GM19438 (cell line): ENCODE data around the gene CD7.

Experiments used
- ATAC-seq: cut with Tn5 transposase; IDR thresholded peaks from one replicate; pipeline ENCODE4 v1.9.1; 2021; ENCODE audit warnings: low read depth; ENCODE audit not compliant: unreplicated experiment

Gene CD7

DNA sequence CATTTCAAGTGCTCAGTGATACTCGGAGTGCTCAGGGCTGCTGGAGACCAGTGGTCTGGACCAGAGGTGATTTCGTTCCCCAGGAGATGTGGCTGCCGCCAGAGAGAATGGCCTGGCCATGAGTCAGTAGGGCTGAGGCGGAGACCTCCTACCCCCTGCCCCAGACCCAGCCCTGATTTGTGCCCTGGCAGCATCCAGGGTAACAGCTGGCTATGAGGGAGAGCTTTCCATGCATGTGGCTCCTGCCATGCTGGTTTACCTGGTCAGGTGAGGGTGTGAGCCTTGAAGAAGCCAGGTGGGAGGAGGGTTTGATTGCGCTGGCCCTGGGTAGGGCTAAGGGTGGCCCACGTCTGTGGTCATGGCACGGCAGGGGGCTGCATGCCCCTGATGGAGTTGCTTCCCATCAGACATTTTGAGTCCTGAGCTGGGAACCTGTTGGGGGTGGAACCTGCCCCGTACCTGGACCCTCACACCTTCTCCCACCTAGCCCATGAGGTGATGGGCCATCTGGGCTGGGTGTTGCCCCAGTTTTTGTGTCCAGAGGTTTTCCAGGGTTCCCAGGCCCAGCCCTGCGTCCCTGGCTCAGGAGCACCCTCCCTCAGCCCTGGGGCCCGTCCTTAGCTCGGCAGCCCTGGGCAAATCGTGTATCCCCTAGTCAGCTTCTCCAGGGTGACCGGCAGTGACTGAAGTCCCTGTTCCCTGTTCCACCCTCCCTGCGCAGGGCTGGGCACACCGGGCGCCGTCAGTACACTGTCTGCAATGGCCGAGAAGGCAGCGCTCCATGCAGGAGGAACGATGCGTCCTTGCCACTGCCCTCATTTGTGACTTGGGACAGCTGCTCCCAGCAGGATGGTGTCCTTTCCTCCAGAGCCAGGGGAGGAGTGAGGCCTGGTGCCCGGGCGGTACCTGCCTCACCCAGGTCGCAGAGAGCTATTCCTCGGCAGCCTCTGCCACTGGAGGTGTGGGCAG is 34.9 kb downstream of the CD7 start:
- no peak for ATAC-seq

DNA sequence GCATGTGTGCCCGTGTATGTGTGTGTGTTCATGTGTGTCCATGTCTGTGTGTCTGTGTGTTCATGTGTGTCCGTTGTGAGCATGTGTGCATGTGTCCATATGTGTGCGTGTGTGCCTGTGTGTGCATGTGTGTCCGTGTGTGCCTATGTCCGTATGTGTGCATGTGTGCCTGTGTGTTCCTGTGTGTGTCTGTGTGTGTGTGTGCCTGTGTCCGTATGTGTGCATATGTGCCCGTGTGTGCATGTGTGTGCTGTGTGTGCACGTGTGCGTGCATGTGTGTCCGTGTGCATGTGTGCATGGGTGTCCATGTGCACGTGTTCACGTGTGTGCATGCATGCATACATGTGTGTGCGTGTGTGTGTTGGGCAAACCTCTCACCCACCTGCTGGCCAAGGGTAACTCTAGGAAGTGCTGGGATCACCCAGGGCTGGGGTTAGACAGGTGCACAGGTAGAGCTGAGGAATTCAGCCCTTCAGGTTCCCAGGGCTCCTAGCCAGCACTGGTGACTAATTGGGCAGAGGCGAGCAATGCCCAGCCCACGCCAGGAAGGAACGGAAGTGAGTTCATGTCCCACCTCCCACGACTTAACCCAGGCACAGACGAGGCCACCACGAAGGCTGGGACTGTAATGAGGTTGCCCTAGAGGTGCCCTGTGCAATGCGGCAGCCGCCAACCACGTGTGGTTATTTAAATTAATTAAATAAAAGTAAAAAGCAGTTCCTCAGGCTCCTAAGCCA is 35.7 kb downstream of the CD7 start:
- ATAC-seq, result no peak

- no peak for ATAC-seq
Measured at GRCh38 chr17:82281076-82281475, 36.3 kb downstream of the CD7 start.

GRCh38 chr17:82280537-82280936 is 36.9 kb downstream of the CD7 start:
- no peak for ATAC-seq

DNA sequence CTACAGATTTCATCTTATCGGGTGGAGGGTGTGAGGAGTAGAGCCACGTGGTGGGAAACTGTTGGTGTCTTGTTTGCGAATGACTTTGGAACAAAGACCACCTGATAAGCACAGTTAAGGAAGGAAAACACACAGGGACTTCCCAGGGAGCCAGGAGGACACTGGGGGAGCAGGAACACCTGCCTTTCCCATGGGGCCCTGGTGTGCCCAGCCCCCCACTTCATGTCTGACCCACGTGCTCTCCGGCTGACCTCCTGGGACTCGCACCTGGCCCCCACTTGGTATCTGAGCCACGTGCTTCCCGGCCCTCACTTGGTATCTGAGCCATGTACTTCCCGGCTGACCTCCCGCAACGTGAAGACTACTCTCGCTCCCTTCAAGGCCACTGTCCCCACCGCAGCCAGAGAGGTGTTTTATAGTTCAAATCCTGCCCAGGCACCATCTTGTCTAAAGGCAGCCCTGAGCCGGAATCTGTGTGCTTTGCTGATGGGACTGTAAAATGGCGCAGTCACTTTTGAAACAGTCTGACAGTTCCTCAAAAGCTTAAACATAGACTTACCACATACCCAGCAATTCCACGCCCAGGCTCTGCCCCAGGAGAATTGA is 38.5 kb downstream of the CD7 start:
- no peak for ATAC-seq

DNA sequence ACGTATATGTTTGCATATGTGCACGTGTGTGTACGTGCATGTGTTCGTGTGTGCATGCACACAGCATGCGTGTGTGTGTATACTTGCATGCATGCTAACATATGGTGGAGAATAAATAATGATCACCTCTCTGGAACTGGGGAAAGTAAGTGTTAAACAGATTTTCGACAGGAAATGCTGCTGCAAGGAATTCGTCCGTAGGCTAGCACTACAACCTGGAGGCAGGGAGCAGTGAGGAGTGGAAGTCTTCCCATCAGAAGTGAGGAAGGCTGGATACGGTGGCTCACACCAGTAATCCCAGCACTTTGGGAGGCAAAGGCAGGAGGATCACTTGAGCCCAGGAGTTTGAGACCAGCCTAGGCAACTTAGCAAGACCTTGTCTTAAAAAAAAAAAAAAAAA is 39.1 kb downstream of the CD7 start:
- ATAC-seq, result no peak

DNA sequence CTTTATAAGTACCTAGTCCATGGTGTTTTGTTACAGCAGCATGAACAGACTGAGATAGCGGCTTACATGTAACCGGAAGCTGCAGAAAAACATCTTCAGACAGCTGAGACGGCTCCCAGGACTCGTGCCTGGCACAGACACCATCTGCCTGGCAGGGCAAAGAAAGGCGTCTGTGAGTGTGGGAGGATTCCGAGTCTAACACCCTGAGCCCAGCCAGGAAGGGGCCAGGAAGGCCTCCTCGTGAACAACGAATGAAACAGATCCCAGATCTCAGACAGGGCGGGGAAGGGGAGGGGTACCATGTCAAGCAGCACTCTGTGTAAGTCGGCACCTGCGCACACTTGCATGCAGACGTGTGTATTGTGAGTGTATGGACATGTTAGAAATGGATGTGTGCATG is 39.6 kb downstream of the CD7 start:
- no peak for ATAC-seq

- no peak for ATAC-seq
Measured at GRCh38 chr17:82276938-82277337, 40.5 kb downstream of the CD7 start.

GRCh38 chr17:82275326-82275725 is 42.1 kb downstream of the CD7 start:
- no peak for ATAC-seq

DNA sequence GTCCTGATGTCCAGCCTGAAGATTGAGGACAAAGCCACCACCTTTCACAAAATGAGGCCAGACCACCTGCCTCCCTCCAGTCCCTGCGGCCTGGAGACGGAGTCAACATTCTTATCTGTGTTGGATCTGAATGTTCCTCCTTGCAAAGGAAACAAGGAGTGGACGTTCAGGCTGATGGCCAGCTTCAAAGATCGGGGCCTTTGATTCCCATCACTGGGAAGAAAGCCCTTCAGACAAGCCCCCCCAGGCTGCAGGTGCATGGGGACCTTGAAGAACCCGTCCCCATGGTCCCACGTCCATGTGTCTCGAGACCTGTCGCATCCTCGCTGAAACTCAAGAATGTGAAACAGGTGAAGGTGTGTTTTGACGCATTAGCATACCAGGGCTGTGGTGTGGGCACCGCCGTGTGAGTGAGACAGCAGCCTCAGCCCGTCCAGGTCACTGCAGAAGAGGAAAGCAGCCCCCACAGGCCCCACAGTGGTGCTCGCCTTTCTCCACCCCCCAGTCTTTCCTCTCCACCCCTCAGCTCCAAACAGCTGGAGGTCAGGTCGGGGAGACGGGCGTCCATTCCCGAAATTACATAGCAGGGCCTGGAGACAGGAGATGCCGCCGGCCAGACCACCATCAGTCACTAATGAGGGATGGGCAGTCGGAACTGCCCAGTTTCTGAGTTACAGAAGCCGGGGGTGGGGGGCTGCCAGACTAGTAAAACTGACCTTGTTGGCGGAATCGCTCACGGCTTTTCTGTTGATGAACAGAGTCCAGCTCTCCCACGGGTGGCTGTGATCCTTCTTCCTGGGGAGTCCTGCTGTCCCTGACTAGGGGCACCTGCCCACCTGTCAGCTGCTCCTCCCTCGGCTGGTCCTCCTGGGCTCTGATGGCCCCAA is 43.0 kb downstream of the CD7 start:
- no peak for ATAC-seq

- ATAC-seq, result peak; percentile 81
Measured at GRCh38 chr17:82273327-82274133, 43.9 kb downstream of the CD7 start, which contains the start of gene CSNK1D. Gene CSNK1D, minus strand, starts transcription at chr17:82273700. Its CDS starts 319 bp downstream, at chr17:82273381.

- ATAC-seq, result peak; percentile 18
Measured at GRCh38 chr17:82272495-82273326, 44.7 kb downstream of the CD7 start.

- ATAC-seq, result no peak
Measured at GRCh38 chr17:82271401-82271800, 46.0 kb downstream of the CD7 start.

DNA sequence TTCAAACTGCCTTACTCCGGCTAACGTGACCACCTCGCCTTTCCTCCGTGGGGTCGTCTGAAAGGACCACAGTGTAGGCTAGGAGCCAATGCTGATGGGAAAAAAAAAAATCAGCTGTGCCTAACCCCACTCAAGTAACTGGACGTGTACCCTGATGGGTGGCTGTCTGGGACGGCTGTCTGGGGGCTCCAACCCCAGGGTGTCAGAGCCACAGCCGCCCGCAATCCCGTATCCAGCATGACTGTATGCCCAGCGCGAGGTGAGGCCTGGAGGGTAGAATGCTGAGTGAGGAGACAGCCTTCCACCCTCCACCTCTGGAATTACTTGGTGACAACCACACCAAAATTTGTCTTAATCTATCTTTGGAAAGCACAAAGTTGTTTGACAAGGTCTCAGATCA is 46.8 kb downstream of the CD7 start:
- no peak for ATAC-seq

DNA sequence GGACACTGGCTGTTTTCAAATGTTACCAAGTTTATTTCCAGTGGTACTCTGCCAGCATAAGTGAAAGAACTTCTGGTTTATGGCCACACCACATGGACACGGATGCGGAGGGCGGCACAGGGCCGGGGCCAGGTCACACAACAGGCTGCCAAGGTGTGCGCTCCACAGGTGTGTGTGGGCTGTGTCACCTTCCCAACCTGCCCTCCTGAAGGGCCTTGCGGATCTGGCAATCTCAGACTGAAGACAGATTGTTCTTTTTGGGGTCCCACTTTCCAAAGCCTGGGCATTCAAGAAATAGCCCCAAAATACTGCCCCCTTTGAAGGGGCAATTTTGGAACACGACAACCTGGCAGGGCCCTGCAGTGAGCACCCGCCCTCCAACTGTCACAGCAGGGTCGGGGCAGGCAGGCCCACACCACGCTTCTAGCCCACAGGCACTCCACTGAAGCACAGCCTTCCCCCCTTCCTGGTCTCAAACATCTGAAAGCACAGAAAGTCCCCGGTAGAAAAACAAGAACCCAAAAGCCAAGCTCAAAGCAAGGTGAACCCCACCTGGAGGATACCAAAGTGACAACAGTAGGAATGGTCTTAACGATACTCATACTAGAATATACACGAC is 47.4 kb downstream of the CD7 start:
- no peak for ATAC-seq

DNA sequence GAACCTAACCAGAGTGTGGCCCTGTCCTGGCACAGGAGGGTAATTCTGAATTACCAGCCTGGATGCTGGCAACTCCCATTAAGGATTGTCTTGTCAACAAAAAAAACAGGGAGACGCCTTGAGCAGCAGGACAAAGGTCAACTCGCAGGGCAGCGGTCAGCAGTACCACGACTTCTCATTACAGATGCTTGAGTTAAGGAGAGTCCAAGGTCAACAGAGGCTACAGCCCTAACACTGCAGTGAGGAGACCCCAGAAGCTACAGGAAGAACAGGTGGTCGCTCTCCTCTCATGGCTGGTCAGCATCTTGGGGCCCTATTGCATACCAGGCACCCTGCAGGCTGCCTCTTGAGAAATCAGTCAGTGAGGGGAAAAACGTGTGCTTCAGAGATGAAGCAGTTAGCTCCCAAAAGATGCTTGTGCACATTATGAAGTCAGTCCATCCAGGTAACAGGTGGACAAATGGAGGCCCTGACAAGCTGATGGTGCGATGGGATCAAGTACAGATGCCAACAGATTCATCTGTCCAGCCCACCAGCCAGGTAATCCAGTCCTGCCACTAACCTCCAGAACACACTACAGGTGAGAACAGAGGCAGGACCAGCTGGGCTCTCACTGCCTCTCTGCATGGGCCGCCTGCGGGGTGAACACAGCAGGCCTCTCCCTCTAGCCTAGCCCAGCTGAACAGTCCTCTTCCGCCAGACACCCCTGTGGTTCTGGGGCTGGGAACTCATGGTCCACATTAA is 48.1 kb downstream of the CD7 start:
- ATAC-seq, result no peak

DNA sequence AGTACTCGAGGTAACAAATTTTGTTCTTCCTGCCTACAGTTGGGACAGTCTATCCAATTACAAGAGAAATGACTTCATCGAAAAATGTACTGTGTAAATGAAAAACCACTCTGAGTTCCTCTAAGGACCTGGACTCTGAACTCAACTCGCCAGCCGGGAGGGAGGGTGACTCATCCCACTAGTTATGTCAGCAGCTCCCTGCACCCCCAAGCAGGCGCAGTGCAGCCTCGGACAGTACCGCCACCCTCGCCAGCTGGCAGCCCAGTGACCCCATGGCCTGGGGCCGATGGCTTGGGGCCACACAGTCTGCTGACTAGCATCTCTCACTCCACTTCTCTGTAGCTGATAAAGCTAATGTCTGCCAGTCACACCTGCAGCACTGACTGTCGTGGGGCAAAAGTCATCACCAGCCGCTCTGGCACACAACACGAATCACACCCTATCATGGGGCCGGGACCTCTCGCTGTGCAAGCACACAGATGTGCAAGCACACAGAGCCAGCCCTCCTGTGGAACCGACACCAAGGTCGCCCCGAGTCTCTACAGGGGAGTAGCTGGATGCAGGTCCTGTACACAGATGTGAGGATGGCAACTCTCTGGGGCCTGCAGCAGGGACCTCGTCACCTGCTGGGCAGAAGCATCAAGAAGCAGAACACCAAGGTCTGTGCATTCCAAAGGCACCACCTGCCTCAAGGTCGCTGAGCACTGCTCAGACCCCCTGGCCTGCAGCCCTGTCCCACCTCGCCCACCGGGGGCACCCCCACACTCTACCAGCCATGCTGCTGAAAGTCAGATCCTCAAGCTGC is 49.6 kb downstream of the CD7 start:
- no peak for ATAC-seq
